DND-41 (cell line): ENCODE measurements around the gene ARHGAP15.

ENCODE experiments used
- EZH2 ChIP-seq: IDR thresholded peaks from 3 replicates; pipeline ENCODE4 v1.6.1; 2012; ENCODE audit warnings: borderline replicate concordance, low read depth, mild to moderate bottlenecking, moderate library complexity, low read length, inconsistent platforms; ENCODE audit not compliant: severe bottlenecking
- TF ChIP-seq, protein P1 (sequence below): IDR thresholded peaks from 2 replicates; pipeline ENCODE4 v1.5.1; 2012; ENCODE audit warnings: borderline replicate concordance, low read length, moderate library complexity, mild to moderate bottlenecking; ENCODE audit not compliant: poor library complexity, severe bottlenecking; ENCODE audit errors: extremely low read depth

DNA sequence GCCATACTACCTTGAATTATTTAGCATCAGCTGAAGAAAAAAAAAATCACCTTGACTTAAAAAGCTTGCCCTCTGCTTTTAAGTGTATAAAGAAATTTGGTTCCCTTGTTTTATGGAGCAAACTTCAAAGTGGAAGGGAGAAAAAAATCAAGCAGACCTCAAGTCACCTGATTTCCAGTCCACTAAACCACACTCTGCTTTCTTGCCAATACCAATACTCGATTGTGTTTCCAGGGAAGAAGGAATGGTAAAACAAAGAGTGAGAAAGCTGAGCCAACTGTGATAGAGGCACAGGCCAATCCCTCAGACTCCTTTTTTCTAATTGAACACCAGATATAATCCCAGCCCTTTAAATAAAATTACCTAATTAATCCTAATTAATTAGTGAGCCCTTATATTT is 587.3 kb downstream of the ARHGAP15 start:
- TF ChIP-seq, protein P1, sequence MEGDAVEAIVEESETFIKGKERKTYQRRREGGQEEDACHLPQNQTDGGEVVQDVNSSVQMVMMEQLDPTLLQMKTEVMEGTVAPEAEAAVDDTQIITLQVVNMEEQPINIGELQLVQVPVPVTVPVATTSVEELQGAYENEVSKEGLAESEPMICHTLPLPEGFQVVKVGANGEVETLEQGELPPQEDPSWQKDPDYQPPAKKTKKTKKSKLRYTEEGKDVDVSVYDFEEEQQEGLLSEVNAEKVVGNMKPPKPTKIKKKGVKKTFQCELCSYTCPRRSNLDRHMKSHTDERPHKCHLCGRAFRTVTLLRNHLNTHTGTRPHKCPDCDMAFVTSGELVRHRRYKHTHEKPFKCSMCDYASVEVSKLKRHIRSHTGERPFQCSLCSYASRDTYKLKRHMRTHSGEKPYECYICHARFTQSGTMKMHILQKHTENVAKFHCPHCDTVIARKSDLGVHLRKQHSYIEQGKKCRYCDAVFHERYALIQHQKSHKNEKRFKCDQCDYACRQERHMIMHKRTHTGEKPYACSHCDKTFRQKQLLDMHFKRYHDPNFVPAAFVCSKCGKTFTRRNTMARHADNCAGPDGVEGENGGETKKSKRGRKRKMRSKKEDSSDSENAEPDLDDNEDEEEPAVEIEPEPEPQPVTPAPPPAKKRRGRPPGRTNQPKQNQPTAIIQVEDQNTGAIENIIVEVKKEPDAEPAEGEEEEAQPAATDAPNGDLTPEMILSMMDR, result no peak
- TF ChIP-seq EZH2, result no peak
